GM19372 (cell line): ENCODE results near the gene PLXDC2.

Experiments
- ATAC-seq: cut with Tn5 transposase; IDR thresholded peaks from one replicate; pipeline ENCODE4 v1.9.1; 2021; ENCODE audit warnings: mild to moderate bottlenecking, low read depth, moderate library complexity; ENCODE audit not compliant: unreplicated experiment

PLXDC2 gene

DNA sequence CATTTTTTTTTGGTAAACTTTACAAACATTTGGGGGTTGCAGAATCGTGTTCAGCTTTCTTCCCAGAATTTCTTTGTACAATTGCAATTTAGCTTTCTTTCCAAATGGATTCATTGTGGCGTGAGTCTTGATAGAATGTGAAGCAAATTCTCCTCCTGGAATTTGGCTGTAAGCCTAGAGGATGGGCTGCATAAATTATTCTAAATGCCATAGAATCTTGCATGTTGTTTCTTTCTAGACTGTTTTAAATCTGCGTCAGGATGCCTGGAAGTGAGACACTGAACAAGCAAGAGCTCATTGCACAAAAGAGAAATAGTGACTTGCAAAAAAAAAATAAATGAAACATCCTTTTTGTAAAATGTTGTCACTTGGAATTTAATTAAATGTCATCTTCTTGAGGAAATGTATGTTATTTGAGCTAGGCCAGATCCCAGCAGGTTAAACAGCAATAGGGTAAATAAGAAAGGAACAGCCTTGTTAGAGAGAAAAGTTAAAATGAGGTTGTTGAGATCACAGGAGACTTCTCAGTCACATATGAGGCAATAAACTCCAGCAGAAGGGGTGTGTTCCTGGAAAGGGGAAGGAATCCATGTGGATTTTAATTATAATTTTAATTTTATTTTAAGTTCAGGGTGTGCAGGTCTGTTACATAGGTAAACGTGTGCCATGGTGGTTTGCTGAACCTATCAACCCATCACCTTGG lies 483.0 kb downstream of the PLXDC2 start:
- no peak for ATAC-seq

DNA sequence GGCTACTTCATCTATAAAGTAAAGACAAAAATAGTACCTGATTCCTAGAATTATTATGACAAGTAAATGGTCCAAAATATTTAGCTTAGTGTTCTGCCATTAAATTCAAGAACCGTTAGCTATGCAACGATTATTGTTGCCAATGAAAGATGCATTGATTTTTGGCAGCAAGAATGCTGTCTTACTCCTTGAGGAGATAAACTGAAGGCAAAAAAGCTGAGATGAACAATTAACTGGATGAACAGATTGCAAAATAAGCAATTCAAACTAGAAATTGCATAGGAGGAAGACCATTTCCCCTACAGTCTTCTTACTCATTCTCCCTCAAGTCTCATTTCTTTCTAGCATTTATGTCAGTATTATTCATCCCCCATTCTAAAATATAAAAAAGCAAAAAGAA lies 484.5 kb downstream of the PLXDC2 start:
- no peak for ATAC-seq

DNA sequence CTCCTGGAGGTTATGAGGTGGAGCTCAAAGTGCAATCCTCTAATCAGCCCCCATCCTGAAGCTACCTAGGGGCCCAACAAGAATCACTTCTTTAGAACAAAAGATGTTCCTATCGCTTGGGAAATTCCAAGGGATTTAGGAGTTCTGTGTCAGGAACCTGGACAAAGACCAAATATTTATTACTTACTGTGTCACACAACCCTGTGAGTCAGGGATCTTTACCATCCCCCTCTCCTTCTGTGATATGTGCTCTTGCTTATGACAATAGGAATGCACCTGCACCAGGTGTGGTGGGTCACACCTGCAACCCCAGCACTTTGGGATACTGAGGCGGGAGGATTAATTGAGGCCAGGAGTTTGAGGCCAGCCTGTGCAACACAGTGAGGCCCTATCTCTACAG lies 485.8 kb downstream of the PLXDC2 start:
- ATAC-seq, result no peak

DNA sequence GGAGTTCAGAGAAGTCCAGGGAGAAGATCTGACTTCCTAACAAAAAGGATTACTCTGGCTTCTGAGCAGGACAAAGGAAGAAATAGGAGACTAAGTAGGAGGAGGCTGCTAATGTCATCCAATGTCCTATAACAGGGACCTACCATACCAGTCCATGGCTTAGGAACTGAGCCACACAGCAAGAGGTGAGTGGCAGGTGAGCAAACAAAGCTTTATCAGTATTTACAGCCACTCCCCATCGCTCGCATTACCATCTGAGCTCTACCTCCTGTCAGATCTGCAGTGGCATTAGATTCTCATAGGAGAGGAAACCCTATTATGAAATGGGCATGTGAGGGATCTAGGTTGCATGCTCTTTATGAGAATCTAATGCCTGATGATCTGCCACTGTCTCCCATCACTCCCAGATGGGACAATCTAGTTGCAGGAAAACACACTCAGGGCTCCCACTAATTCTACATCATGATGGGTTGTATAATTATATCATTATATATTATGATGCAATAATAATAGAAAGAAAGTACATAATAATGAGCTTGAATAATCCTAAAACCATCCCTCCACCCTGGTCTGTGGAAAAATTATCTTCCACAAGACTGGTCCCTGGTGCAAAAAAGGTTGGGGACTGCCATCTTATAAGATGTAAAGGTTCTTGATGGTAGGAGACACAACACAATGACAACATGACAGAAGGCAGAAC lies 487.4 kb downstream of the PLXDC2 start:
- no peak for ATAC-seq

- no peak for ATAC-seq
Measured at GRCh38 chr10:20313665-20314064, 497.4 kb downstream of the PLXDC2 start.

DNA sequence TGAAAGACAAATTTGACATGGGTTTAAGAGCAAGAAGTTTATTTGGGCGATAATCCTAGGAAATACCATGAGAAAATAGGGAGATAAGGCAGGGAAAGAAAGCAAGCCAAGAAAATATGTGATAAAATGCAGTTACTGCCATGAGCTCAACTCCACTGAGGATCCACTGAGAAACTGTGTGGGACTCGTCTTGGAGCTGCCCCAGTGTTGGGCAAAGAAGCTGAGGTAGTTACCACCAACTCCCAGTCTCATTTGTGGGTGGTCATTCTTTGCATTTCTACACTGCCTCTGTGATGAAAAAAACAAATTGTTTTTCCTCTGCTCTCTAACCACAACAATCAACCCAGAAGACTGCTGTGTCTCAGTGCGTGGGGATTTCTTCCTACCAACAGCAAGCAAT lies 498.2 kb downstream of the PLXDC2 start:
- ATAC-seq, result no peak

DNA sequence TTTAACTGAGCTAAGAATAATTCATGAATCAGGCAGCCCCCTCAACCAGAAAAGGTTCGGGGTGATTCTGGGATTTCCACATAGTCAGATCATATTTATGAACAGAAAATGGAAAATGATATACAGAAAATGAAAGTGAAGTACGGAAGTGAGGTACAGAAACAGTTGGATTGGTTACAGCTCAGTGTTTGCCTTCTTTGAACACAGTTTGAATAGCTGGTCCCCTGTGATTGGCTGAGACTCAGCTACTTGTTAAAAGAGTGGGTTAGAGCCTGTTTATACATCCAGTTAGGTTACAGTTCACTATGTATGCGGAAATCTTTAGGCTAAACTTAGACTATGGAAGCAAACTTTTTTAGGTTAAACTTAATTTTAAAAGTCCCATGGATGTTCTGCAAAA lies 511.7 kb downstream of the PLXDC2 start:
- no peak for ATAC-seq

DNA sequence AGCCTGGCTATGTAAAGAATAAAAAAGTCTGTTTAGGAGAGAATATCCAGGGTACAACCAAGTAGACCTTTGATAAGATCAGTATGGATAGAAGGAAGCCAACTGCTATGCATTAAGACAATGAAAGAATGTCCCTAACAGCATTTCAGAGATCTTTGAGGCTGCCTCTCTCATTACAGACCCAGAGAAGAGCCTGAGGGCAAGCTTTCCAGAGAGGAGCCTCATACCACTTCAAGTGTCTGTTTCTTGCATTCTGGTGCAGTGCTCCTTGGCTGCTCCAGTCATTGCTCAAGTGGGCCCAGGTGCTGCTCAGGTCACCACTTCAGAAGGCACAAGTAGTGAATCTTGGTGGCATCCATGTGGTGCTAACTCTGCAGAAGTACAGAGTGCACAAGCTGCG lies 514.0 kb downstream of the PLXDC2 start:
- no peak for ATAC-seq

GRCh38 chr10:20334559-20334958 lies 518.3 kb downstream of the PLXDC2 start:
- ATAC-seq, result no peak
